NCI-H2081 (cell line): ENCODE measurements around the gene ELMO3.

Experiments
- DNase-seq, 2 experiments: peaks; one replicate each; lab custom pipeline; 2025; lab: John Stamatoyannopoulos, UW

The ELMO3 gene

DNA sequence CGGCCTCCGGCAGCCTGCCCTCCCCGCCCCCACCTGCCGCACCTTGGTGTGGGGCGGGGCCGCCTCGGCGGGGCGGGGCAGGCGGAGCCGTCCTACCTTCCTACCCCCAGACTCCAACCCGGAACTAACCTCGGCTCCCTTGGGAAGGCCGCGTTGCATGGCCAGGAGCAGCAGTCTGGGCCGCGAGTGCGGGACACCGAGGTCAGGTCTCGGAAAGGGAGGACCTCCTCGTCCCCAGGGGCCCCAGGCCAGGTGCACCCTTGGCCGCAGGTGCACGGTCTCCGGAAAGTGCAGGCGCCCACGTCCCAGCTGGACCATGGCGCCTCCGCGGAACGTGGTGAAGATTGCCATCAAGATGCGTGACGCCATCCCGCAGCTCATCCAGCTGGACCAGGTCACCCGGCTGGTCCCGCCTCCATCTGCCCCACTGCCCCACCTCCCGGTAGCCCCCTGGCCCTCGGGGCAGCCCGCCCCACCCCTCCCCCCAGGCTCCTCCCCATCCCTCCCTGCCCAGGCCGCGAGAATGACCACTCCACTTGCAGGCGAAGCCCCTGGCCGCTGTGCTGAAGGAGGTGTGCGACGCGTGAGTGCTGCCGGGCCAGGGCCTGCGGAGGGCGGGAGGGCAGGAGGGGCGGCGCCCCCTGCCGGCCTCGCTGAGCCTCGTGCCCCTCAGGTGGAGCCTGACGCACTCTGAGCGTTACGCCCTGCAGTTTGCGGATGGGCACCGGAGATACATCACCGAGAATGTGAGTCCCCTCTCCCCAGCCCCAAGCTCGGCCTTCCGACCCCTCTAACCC lies at the start of gene ELMO3:
ELMO3 (plus strand) TSS at position 121 of the 797 bp plus-strand sequence; CDS start at position 317, 196 bp downstream.
- DNase-seq = peak; percentile 23 to 47

DNA sequence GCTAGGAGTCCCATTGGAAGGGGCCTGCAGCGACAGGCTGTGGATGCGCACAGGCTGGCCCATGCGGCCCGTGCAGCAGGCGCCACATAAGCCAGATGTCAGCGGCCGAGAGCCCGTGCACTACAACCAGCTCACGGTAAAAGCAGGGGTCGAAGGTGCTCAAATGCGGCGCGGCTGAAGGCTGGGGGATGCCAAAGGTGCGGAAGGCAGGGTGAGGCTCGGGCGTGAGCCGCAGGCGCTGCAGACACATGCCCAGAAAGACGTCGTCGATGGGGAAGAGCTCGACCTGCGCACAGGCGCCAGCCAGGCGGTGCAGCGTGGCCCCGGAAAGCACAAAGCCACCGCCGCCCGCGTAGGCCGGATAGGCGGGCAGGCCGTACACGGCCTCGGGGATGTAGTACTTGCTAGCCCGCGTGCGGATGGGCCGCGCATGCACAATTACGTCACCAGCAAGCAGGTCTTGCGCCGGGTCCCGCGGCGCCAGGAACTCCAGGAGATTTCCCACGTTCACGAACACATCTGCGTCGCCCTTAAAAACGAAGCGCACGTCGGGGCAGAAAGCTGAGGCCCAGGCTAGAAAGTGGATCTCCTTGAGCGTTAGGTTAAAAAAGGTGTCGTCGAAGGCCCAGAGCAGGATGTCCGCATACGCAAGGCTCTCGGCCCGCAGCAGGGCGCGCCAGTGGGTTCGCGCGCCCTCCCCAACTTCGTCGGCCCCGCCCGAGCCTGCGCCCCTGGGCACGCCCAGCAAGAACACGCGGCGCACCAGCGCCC lies 49.5 kb upstream of the ELMO3 start:
- DNase-seq = no peak

GRCh38 chr16:67150047-67150832 lies 48.7 kb upstream of the ELMO3 start:
- no peak for DNase-seq

DNA sequence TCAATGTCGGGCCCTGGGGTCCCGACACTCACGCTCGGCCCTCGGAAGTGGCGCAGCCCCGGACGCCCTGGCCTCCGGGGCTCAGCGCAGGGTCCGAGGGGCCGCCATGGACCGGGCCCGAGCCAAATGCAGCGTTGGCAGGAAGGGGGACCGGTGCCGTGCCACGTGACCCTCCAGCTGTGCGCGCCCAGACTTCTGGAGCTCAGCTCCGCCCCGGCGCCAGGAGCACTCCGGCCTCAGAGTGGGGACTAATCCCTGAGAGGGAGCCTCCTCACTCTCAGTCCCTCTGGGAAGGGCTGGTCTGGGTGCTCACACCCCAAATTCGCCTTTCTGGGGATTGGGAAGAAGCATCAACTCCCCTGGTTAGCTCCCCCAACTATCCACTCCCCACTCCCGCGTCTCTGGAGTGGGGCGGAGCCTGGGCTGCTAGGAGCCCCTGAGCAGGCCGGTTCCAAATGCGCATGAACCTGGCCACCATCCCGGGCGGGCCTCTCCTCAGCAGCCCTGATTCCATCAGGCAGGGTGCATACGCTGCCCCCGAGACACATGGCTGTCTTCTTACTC lies 48.0 kb upstream of the ELMO3 start, which contains the start of gene B3GNT9:
B3GNT9 (minus strand) TSS at position 166 of the 564 bp plus-strand sequence. CDS start 513 bp downstream, outside the sequence.
- DNase-seq = peak; percentile 17 to 32

DNA sequence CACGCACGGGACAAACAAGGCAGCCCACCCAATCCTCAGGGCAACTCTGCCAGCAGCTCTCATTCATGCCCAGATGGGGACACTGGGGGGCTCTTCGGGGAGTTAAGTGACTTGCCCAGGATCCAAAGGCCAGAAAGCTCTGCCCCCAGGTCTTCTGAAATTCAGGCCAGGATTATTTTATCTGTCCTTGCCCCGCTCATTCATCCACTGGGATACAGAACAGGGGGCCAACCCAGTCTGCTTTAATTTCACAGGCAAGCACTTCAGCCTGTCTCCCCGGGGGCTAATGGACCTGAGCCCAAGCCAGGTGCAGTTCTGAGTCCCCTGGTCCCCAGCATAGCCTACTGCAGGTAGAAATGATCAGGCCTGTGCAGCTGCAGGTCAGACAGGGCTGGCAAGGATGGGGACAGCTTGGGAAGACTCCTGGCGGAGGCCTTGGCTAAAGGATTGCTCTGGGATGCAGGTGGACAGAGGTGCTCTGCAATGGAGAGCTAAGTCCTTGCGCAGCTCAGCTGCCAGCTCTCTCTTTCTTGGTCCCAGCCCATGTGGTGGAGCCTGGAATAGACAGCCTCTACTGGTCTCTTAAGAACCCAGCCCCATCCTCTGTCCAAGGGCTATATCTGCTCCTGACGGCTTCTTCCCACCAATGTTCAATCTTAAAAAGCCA lies 47.4 kb upstream of the ELMO3 start:
- no peak for DNase-seq

GRCh38 chr16:67154578-67155294 lies 44.2 kb upstream of the ELMO3 start:
- DNase-seq = no peak

GRCh38 chr16:67155295-67156142 lies 43.4 kb upstream of the ELMO3 start:
- DNase-seq = peak; percentile 47 to 53

- no peak for DNase-seq
Observed at GRCh38 chr16:67156143-67156844, 42.6 kb upstream of the ELMO3 start.

DNA sequence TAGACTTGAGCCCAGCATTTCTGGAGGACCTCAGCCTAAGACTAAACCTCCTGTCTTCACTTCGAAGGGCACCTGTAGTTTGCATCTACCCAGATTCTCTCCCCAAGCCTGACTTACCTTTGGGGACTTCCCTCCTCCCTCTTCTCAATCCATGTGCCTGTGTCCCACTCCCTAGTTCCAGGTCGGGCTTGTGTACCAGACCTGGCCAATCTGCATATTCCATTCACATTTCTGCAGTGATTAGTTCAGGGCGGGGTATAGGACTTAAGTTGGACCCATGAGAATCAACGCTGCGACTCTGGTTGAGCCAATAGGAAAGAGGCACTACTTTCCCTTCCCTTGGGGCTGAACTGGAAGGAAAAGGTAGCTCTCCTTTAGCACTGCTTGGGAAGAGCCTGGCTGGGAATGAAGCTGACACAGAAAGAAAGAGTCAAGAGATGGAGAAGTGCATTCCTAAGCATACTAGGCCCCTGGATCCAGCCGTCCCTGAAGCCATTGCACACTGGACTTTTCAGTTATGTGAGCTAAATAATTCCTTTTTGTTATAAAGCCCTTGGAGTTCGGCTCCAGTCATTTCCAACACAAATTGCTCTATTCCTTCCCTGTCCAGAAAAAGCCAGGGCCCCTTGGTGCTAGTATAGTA lies 41.7 kb upstream of the ELMO3 start:
- no peak for DNase-seq

DNA sequence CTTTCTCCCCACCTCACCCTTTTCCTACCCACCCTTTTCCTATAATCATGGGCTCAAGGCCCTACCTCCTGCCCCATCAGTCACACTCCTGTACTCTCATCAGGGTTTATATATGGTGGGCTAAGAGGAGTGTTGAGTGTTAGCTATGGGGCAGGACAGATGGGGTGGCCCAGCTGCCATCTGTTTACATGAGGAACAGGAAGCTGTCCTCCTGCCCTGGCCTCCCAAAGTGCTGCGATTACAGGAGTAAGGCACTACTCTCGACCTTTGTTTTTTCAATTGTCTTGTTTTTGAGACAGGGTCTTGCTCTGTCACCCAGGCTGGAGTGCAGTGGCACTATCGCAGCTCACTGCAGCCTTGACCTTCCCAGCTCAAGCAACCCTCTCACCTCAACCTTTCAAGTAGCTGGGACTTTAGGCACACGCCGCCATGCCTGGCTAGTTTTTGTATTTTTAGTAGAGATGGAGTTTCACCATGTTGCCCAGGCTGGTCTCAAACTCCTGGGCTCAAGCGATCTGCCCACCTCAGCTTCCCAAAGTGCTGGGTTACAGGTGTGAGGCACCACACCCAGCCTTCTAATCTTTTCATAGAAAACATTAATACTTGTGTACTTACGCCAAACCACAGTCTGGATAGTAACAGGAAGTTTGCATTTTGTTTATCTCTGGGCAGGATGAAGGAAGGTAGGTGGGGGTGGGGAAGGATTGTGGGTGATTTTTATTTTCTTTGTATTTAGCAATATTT lies 40.9 kb upstream of the ELMO3 start:
- DNase-seq = no peak

DNA sequence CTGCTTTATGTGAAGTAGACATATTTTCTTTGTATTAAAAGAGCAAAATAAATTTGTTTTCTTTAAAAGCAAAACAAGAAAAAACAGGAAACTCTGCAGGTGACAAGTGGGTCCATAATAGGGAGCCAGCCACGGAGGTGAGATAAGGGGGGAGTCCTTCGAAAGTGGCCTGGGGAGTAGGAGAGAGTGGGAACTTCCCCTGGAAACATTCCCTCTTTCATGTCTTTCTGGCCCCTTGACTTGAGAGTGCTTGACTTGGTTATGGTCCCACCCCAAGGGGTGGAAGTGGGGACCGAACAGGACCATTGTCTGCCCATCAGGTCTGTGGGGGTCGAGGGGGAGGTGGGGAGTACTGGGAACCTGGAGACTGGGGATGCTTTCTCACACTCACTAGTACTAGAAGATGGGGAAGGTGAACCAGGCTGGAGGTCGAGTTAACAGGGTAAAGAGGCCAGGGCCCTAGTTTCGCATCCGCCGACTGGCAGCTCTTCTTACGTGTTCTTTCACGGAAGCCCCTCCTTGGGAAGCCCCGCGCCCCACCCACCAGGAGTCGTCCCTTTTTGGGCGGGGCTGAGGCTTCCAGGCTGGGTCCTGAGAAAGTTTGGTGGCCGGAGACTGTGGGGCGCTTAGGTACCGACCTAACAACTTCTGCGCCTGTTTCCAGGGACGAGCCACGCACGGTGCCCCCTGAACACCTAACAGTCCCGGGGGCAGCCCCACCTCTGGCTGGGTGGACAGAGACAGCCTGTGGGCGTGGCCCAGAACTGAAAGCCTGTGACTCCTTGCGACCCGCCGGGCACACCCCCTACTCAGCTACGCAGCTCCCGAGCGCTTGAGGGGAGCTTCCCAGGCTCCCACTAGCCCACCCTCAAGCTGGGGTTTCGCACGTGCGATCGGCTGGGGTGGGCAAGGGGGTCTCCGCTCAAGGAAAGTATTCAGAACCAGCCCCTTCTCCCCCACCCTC lies 40.0 kb upstream of the ELMO3 start:
- DNase-seq = no peak

DNA sequence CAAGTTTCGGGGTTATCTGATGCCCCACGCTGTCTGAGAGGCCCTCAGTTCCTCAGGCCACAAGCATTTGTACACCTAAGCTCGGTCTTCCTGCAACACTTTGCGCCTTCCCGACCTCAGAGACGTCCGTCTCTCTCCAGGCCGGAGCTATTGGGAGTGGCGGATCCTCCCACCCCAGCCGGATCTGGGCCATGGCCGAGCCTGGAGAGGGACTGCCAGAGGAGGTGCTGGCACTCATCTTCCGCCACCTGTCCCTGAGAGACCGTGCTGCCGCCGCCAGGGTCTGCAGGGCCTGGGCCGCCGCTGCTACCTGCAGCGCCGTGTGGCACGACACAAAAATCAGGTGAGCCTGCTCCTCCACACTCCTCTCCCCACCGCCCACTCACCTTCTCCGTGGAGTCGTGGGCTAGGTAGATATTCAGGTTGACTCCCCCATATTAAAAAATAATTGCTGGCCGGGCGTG lies 37.3 kb upstream of the ELMO3 start:
- no peak for DNase-seq

DNA sequence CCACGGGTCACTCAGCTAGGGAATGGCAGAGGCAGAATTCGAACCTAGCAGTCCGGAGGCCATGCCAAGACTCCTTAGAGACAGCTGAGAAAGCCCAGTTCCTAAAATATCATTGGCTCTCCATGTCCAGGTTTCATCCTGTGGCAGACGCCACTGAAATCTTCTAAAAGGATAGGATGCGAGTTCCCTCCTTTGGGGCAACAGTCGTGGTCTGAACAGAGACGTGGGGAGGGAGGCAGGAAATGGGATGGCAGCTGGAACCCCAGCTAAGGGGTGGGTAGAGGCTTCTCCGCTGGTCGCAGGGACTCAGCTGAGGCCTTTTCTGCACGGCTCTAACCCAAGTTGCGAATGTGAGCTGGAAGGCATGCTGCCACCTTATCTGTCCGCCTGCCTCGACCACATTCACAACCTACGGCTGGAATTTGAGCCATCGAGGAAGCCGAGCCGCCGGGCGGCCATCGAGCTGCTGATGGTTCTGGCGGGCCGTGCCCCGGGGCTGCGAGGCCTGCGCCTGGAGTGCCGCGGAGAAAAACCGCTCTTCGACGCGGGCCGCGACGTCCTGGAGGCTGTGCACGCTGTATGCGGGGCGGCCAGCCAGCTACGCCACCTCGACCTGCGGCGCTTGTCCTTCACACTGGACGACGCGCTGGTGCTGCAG lies 36.3 kb upstream of the ELMO3 start:
- no peak for DNase-seq

GRCh38 chr16:67163164-67163998 lies 35.5 kb upstream of the ELMO3 start:
- DNase-seq = peak; percentile 72 to 84

- DNase-seq = peak in 1 of 2 experiments; percentile 43
Observed at GRCh38 chr16:67163999-67164558, 34.9 kb upstream of the ELMO3 start.
